Measurements from ENCODE around the gene RRP1. TPM values are rescaled to one million over a fixed set of nuclear protein-coding genes. Genes with fewer than 3 reads are reported as not detected.

The RRP1 gene
- total and polyA plus RNA-seq, 8 donors = 7.6 to 18.4 (median 12.3) TPM

DNA sequence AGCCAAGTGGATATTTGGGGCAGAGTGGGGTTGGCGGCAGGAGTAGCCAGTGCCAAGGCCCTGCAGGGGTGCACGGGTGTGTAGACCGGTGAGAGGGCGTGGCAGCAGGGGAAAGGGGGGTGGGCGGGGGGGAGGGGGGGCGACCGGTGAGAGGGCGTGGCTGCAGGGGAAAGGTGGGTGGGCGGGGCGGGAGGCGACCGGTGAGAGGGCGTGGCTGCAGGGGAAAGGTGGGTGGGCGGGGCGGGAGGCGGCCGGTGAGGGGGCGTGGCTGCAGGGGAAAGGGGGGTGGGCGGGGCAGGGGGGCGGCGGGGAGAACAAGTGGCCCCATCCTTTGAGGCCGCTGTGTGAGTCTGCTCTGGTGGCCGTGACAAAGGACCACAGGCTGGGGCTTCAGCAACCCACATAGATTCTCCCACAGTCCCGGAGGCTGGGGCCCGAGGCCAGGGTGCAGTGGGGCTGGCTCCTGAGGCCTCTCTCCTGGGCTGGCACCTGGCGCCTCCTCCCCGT, 25.8 kb downstream of the RRP1 start:
- intact Hi-C loops (cut with DNase I) = loop anchor here in 1 of 3 donors (10.0 kb wide), 1 partner anchor 130 kb away; no protein-coding TSS in a partner anchor
- peak in 1 of 6 donors; percentile 57 for DNase-seq
- Histone ChIP-seq H3K27me3 (no peaks in the 10 kb centered on the region), H3K4me1 (peaks cover 0 to 4% (median 0%) of the 10 kb centered on the region in 3 donors), H3K9me3 (no peaks in the 10 kb centered on the region), H3K4me3 (no peak overlapping the region), H3K27ac (no peak overlapping the region), H3K36me3 (no peaks in the 10 kb centered on the region)
- FAIRE-seq = no peak
- TF ChIP-seq, protein P1, sequence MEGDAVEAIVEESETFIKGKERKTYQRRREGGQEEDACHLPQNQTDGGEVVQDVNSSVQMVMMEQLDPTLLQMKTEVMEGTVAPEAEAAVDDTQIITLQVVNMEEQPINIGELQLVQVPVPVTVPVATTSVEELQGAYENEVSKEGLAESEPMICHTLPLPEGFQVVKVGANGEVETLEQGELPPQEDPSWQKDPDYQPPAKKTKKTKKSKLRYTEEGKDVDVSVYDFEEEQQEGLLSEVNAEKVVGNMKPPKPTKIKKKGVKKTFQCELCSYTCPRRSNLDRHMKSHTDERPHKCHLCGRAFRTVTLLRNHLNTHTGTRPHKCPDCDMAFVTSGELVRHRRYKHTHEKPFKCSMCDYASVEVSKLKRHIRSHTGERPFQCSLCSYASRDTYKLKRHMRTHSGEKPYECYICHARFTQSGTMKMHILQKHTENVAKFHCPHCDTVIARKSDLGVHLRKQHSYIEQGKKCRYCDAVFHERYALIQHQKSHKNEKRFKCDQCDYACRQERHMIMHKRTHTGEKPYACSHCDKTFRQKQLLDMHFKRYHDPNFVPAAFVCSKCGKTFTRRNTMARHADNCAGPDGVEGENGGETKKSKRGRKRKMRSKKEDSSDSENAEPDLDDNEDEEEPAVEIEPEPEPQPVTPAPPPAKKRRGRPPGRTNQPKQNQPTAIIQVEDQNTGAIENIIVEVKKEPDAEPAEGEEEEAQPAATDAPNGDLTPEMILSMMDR (IDR thresholded peaks at IDR 0.05) = no peak
- ATAC-seq = peak in 1 of 4 donors; percentile 23
- WGBS, 2 donors = 16 to 24% methylated on average over 8 to 21 of the region's 27 CpGs

DNA sequence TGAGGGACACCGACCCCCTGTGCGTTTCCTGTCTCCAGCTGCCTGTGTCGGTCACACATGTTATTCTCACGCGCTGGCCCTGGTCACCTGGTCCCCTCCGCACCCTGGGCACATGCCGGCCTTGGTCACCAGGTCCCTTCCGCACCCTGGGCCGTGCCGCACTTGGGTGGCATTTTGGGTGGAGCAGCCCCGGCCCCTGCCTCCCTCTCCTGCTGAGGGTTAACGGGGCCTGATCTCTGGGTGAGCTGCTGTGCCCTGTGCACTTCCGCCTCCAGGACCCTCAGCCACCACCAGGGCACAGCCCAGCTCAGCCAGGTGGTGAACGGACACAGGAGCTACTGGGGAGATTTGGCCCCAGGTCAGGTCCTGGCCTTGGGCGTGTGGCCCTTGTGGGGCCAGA, 26.6 kb downstream of the RRP1 start:
- DNase-seq (peak in 1 of 6 donors; percentile 59), ATAC-seq (no peak), FAIRE-seq (no peak)
- 90 to 92% methylated on average over 15 of the region's 15 CpGs for WGBS, 2 donors
- Histone ChIP-seq H3K4me3 (no peak overlapping the region), H3K4me1 (peaks cover 0 to 4% (median 0%) of the 10 kb centered on the region in 3 donors), H3K9me3 (no peaks in the 10 kb centered on the region), H3K27ac (no peak overlapping the region), H3K27me3 (no peaks in the 10 kb centered on the region), H3K36me3 (no peaks in the 10 kb centered on the region)
- TF ChIP-seq, protein P1 (IDR thresholded peaks at IDR 0.05) = no peak
- intact Hi-C loops (cut with DNase I) = loop anchor here in 1 of 3 donors (10.0 kb wide), 1 partner anchor 129 kb away; no protein-coding TSS in a partner anchor

DNA sequence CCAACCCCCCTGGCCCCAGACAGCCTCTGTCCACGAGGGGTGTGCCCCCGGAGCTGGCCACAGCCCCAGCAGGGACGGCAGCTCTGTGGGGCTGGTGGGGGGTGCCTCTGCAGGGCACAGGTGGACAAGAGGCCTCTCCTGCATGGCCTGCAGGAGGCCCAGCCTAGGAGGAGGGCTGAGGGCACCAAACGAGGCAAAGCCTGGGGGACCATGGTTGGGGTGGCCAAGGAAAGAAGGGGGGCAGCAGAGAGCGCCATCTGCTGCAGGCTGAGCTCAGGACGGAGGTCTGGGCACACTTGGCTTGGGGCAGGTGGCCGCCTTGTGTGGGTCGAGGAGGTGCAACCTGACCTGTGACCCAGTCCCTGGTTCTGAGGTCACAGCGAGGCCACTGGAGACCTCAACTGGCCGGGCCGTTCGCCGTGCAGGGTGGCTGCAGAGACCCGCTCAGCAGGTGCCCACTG, 27.3 kb downstream of the RRP1 start:
- peaks cover 0 to 4% (median 0%) of the 10 kb centered on the region in 3 donors for H3K4me1 ChIP-seq
- ATAC-seq = no peak
- TF ChIP-seq, protein P1 (IDR thresholded peaks at IDR 0.05) = no peak
- 78 to 79% methylated on average over 14 of the region's 14 CpGs for WGBS, 2 donors
- DNase-seq = peak in 1 of 6 donors; percentile 74
- H3K27ac ChIP-seq = no peak overlapping the region
- H3K4me3 ChIP-seq = no peak overlapping the region
- no peak for FAIRE-seq
- no peaks in the 10 kb centered on the region for H3K9me3 ChIP-seq
- intact Hi-C loops (cut with DNase I) = loop anchor here in 1 of 3 donors (10.0 kb wide), 1 partner anchor 128 kb away; no protein-coding TSS in a partner anchor
- no peaks in the 10 kb centered on the region for H3K36me3 ChIP-seq
- no peaks in the 10 kb centered on the region for H3K27me3 ChIP-seq

DNA sequence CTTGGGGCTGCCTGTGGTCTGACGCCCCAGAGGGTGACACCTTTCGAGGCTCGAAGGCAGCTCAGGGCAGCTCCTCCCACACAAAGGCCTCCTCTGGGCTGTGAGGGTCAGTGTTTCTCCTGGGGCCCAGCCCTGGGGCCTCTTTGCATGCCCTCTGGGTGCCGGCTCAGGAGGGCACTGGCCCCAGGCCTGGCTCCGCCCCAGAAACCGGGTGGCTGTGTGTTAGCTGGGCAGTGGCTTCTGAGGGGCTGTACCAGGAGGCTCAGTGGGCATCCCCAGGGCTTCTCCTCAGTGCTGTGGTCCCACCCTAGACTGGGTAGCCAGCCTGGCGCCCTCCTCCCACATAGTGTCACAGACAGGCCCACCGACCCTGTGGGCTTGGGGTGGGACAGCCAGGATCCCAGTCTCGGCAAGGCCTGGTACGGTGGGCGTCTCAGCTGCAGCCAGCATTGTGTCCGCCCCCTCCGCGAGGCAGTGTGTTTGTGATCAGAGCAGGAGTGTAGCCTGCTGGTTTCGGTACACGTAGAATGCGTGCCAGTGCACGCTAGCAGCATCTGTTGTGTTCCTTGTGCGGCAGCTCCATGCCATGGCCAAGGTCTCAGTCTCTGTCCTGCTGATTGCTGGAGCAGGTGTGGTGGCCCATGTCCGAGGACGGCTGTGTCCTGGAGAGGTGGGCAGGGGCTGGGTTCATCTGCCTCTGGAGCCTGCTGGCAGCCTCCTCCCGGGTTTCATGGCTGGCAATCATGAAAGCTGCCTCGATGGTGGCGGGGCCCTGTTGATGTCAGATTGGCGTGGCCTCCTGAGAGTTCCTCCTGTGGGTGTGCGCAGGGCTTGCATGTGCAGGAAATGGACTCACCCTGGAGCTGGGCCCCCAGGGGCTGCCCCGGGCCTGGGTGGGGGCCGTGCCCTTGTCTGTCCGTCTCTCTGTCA, 28.0 kb downstream of the RRP1 start:
- FAIRE-seq (no peak), ATAC-seq (no peak), DNase-seq (peak in 1 of 6 donors; percentile 70)
- WGBS, 2 donors = 89 to 90% methylated on average over 29 of the region's 29 CpGs
- Histone ChIP-seq H3K9me3 (no peaks in the 10 kb centered on the region), H3K36me3 (no peaks in the 10 kb centered on the region), H3K4me1 (peaks cover 0 to 4% (median 0%) of the 10 kb centered on the region in 3 donors), H3K4me3 (no peak overlapping the region), H3K27me3 (no peaks in the 10 kb centered on the region), H3K27ac (no peak overlapping the region)
- intact Hi-C loops (cut with DNase I) = loop anchor here in 1 of 3 donors (10.0 kb wide), 1 partner anchor 127 kb away; no protein-coding TSS in a partner anchor
- TF ChIP-seq, protein P1 (IDR thresholded peaks at IDR 0.05) = no peak

All from pancreas (tissue), 10 donors.